Epidermal melanocyte (primary cell): ENCODE measurements around the gene KLF6.
A peak's percentile ranks its signal among the peaks of the same experiment; 100 is the strongest.

ENCODE experiments used
- DNase-seq: peaks from one replicate; pipeline ENCODE4 v3.0.0; 2011; ENCODE audit warnings: low spot score; ENCODE audit not compliant: insufficient read length

Gene KLF6

DNA sequence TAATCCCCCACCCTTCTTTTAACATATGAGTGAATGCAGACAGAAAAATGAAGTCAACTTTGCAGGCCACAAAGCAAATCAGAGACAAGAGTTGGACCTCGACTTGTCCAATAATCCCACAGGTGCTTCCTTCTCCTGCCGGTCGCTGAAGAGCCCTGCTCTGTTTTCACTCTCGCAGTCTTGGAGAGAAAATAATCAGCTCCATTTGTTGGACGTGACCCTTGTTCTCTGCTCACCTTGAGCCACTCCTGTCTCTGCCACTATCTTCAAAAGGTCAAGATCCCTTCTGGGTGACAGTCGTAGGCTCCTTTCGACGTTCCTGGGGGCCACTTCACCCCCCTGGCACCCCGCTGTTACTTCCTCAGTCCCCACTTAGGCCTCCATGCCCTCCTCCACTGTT, 2.8 kb upstream of the KLF6 start:
- DNase-seq: no peak

DNA sequence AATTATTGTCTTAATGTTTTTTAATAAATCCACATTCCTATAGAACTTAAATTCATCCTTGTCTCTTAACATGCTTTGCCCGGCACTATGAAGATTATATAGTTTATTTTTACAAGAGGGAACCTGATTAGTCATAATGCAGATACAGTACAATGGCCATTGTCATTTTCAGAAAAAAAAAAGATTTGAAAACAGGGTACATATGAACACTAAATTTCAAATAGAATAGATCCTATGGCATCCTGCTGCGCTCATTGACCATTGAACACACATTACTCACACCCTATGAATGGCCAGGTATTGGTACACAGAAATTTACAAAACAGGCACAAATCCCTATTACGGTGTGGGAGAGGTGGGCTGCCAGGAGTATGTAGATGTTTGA, 2.0 kb upstream of the KLF6 start:
- no peak for DNase-seq

DNA sequence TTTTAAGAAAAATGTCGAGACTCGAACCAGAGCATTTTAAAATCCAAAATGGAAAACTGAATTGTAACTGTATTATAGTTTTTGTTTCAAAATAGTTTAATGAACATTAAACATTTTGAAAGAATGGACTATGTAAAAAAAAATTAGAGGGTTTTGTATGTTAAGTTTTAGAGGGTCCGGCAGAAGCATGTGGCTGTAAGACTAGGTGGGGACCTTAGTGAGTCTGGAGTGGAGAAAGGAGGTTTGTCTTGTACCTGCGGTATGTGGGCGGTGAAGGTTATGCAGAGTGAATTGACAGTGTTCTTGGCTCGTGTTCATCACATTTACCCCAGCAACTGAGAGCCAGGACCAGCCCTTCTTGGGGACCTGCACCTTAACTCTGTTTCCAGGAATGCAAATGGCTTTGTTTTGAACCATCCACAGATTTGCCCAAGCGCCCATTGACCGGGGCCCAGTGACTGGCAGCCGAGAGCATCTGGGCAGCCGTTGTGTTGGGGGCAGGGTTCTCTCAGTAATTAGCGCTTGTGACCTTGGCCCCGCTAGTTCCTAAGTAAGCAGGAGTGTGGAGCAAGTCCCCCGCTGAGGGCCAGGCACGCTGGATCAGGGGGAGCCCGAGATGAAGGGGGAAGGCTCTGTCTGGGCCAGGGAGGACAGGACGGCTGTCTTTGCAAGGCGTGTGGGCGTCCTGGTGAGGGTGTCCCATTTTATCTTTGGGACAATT, 1.4 kb upstream of the KLF6 start:
- no peak for DNase-seq

DNA sequence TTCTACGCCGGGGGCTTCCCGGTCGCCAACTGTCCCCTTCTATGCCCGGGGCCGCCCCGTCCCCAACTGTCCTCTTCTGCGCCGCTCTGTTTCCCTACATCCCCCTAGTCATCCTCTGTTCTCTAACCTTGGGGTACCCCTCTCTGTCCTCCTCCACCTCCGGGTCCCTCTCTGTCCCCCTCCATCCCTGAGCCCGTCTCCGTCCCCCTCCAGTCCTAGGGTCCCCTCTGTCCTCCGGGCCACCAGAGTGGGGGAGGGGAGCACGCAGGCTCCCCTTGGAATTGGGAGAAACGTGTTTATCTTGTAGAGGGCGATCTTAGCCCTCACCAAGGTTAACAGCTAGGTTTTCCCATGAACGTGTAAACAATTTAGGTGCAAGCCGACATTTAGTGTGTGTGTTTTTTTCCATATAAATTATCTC, 852 bp upstream of the KLF6 start:
- no peak for DNase-seq

DNA sequence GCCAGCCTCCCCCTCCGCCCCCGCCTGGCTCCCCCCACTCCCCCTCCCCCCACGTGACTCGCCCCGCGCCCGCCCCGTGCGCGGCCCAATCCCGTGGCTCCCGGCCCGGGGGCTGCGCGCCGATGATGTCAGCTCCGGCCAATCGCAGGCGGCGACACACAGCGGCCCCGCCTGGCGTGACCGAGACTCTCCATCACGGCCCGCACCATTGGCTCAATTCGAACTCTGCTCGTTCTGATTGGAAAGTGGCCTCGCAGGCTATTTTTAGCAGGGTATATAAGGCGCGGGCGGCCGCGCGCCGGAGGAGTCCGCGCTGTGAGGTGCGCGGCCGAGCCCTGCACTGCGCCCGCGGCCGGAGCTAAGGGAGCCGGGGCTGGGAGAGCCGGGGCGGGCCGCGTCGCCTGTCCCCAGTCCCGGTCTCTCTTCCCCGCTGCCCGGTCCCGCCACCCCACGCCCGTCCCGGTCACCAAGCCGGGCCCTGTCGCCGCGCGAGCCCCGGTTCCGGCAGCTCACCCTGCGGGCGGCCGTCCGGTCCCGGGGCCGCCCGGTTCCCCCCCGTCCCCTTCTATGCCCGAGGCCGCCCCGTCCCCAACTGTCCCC, 342 bp upstream of the KLF6 start:
- DNase-seq: peak; percentile 98

DNA sequence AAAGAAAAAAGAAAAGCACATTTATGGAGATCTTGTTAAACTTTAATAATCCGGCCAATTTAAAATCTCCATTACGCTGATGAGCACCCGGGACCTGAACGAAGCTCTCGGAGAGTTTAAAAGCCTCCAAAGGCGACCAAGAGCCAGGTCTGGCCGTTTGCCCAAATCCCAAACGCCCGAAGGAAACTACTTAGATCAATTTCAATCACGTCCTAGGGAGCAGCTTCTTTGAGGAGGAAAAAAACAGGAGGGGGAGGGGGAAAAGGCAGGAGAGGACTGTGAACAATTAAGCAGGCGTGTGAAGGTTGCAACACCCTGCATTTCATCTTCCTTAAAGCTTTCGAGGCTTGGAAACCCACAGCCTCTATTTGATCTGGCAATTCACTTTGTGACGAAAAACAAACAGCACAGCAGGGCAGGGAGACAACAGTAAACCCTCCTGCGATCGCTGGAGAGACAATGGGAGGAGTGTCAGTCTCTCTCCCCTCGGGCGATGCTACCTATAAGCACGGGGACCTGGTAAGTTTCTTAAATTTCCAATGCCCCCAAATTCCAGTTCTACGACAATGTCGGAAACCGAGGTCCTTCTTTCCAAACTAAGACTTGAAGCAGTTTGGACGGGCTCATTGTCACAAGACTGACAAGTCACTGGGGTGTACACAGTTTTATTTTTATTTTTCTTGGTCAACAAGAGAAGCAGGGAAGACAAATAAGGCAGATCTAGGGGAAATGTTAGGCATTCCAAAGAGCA, 1.2 kb downstream of the KLF6 start:
- peak; percentile 54 for DNase-seq

DNA sequence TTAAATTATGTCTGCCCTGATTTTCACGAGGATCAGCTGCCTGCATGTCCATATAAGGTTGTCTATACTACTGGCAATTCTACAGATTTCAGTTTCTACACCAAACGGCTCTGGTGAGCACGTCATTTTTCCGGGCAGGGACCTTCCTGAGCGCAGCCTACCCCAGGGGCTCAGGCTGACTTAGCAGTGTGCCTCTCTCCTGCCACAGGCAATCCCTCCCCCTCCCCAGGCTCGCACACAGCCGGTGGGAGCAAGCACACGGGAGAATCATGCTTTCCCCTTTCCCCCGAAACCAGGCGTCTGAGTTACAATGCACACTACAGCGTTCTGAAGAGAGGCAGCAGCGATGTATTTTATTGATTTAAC, 1.7 kb downstream of the KLF6 start:
- no peak for DNase-seq

DNA sequence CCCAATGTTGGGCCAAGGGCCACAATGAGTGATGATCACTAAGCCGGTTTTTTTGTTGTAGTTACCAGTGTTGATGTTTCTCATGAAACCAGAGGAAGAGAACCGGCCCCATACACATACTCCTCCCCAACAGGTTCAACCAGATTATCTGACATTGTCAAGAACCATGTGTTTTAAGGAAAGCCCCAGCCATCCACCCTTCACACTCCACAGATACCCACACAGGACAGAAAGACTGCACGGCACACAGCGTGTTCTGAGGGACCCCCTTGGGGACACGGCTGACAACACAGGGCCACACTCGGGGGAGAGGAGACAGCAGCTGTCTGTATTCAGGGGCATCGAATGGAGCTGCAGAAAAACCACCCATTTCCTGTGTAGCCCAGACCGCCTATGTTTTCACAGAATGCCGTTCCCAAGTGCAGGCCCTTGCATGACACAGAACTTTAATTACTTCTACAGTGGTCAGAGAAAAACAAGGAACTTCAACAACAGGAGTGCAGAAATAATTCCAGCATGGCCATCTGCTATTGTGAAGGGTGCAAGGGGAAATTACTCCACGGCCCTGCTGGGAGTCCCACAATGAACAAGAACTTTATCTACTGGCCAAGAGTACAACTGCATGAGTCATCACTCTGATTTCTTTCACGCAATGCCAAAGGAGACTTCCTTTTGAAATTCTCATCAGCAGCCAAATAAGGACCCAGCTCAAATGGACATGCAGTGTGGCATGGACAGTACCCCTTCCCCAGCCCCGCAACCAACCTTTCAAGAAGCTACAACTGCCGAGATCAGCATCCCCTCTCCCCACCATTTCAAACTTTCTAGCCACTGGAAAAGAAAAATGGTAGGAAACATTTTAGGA, 2.3 kb downstream of the KLF6 start:
- DNase-seq: peak; percentile 80

DNA sequence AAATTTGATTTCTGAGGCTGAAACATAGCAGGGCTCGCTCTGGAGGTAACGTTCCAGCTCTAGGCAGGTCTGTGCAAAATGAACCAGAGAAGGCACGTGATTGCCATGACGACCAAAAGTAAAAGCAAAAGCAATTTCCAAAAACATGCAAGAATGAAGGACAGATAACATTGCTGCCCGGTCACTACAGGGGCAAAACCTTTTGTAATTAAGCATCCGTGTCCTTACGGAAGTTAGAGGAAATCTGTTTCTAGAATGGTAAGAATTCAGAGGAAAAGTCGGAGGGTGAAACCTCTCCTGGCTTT, 2.9 kb downstream of the KLF6 start:
- DNase-seq: no peak

DNA sequence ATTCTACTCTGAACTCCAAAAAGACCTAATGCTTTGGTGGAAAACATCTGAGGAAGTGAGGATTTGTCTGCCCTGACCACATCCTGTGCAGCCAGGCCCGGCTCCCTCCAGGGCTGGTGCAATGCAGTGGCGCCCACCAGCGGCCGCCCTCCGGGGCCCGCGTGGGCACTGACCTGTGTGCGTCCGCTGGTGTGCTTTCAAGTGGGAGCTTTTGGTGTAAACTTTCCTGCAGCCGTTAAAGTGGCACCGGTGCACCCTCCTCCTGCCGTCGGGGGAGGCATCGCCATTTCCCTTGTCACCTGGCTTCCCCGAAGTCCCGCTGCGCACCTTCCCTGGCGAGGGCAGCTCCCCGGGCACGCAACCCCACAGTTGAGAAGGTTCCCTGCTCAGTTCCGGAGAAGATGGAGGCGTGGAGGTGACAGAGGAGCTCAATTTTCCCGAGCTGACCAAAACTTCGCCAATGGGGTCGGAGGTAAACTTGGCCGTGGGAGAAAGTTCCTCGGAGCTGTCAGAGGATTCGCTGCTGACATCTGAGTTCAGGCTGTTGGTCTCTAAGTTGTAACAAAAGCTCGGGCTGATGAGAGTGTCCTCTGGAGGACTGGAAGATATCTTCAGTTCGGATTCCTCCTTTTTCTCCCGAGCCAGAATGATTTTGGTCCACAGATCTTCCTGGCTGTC, 3.4 kb downstream of the KLF6 start:
- no peak for DNase-seq

DNA sequence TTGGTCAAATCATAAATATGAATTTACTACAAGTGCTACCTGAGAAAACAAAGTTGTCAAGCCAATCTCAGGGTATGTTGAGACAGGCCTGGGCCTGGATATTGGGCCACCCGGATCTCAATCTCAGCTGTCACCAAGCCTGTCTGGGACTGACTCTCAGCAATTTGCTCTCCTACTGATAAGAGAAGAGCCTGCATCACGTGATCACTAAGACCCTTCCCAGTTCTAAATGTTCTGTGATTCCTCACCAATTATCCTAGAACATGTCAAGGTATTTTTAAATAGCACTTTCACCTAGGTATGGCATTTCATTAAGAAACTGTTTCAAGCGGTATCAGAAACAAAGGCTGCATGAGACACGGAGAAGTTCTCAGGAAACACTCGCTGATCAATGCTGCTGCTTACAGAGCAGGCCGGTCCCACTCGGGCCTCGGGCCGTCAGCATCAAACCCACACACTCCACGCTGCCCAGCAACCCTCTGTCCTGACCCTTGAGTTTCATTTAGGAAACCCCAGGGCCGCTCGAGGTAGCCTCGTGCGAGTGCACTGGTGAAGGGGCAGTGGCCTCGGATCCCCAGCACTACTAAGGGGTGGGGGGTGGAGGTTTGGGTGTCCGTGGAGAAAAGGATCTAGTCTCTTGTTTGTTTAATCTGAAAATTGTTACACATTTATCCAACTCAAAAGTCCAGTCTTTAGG, 4.1 kb downstream of the KLF6 start:
- DNase-seq: no peak

DNA sequence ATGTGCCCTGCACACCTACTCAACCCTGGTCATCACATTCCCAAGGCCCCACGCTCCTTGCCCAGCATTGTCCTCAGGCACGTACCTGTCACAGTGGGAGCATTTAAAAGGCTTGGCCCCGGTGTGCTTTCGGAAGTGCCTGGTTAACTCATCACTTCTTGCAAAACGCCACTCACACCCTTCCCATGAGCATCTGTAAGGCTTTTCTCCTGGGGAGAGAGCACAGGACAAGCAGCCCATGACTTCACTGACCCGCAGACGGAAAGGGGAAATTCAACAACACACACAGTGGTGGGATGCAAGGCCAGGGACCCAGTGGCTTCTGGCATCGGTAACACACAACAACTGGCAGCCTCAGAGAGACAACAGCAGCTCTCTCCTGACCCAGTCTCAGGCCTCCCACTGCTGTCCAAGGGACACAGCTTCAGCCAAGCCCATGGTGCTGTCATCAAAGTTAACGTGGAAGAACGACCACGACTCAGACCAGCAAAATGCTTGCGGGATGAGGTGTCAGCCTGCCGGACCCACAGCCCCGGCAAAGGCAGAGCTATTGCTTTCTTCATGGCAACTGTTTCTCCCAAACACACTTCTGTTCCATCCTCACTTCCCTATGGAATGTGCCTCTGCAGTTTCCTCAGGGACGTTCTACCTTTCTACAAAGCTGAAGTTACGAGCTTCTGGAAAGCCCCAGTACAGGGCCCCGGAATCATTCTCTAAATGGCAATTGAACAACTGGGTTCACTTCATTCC, 4.8 kb downstream of the KLF6 start:
- DNase-seq: no peak

DNA sequence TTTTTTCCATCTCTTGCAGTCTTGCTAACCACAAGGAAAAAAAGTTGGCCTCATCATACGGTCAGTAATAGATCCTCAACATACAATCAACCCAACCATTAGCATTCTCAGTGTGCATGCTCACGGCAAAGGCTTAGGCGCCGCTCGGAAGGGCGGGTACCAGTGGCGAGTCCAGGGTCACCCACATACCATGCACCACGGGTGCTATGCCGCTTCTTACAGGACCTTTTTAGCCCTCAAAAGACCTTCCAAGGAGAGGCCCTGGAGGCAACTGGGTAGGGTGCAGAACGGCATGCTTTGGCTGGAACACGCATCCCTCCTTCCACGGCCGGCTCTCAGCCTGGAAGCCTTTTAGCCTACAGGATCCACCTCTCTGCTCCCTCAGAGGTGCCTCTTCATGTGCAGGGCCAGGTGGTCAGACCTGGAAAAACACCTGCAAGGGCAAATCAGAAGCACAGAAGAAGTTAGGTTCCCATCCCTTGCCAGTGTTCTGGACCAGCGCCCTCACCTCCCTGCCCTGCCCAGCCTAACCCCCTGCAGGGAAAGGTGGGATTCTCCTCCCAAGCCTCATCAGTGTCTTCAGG, 5.8 kb downstream of the KLF6 start:
- no peak for DNase-seq

DNA sequence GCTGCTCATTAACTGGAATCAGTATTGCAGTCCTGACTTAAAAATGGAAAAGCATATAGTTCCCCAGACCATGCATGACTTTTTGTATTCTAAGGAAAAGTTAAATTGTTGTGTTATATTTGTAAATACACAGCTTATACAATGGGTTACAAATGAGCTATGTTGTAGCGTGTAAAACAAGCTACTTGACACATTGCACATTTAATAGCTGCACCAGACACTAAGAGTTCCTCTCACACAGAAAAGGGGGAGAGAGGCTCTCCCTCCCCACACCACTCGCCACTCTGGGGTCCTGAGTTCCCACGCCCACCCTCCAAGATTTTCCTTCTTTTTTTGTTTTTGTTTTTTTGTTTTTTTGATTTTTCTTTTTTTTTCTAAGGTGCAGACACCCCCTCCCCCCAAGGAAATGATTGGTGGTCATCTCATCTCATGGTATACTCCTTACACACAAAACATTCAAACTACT, 6.3 kb downstream of the KLF6 start:
- DNase-seq: no peak

DNA sequence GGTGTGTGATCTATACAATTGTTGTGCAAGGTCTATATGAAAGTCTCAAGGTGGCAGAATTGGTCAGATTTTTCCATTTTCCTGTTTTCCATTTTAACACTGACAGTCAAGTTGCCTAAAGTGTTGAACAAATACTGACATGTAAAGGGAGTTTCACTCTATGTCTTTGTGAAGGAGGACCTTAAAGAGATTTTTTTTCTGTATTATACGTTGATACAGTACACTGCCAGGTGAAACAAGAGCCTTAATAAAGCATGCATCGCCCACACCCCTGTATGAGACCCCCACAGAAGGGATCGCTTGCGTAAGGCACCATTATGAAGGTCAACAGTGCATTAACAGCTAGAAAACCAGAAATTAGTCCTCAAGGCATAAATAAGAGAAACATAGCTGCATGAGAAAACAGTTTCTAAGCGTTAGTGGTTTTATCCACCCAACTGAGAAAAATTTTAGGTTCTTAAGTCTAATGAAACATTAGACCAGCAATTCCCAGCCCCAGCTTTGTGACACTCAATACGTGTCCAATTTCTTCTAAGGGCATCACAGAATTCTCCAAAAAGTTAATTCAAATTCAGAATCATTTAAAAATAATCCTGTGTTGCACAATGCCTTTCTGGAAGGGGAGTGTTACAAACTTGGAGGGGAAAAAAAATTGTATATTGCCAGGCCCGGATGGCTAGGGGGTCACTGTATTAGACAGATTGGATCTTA, 6.9 kb downstream of the KLF6 start:
- no peak for DNase-seq

DNA sequence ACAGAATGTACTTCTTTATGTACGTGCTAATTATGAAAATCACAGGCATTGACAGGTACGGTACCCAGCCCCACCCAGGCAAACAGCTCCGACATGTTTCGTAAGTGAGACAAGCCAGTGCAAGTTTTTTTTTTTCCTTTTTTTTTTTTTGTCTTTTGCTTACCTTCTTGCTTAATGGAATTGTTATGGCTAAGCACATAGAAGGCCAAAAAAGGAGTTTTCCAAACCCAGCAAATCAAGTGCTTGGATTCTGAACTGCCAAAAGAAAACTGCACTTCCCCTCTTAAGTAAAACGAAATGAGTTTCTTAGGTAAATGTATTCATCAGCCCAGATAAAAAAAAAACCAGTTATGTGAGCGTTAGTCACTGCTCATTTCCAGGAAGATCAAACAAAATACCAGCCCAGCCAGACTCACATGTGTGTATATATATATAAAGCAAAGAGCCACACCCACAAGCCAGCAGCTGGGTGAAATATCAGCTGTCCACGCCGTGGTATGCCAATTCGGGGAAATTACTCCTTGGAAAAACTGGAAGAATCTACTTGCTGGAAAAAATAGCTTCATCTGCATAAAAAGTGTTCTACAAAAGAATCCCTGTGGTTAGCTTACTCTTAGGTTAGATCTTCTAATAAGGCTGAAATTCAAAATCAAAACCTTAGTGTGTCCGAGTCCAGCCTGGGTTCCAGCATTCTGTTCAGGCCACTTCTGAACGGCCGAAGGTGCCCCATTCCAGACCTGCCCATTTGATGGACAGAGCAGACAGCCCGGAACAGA, 8.0 kb downstream of the KLF6 start:
- no peak for DNase-seq

DNA sequence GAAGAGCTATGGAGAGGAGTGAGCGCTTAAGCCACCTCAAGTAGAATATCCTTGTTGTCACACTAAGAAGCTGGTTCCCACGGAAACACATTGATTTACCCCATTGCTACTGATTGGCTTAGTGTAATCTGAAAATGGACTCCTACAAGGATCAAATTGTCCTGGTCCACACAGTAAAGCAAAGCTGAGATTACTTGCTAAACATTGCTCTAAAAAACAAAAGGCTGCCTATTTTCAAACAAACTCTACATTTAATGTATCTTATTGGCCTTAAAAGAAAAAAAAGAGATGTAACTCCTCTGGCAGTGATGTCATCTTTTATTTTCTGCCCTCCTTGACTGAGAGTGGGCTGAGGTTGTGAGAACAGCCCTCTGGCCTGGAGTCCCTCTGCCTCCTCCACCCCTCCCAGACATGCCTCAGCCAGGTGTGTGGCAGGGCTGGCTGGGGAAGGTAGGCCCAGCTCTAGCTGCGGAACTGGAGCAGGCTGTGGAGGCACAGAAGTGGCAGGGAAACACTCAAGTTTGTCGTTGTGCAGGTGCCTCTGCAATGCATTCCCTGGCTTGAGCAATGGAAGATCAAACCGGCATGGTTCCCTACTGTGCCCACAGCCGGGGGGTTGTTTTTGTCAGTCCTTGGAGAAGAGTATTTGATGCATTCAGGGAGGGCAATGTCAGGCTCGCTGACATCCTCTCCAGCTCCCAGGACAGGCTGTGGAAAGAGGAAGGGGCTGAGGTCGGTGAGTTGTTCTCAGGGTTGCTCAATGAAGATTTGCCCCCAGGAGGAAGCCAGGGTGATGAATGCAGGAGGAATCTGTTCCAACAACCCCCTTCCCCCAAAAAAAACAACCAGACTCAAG, 9.1 kb downstream of the KLF6 start:
- no peak for DNase-seq
